NB4 (cell line): ENCODE measurements around the gene HS6ST1.

Experiments
- MYC ChIP-seq: IDR thresholded peaks from 2 replicates; pipeline ENCODE4 v1.6.1; 2011; ENCODE audit warnings: low read depth, low read length
- TF ChIP-seq, protein P1 (sequence below): IDR thresholded peaks from one replicate; pipeline ENCODE4 v1.5.1; 2012; ENCODE audit warnings: low read depth, low read length

DNA sequence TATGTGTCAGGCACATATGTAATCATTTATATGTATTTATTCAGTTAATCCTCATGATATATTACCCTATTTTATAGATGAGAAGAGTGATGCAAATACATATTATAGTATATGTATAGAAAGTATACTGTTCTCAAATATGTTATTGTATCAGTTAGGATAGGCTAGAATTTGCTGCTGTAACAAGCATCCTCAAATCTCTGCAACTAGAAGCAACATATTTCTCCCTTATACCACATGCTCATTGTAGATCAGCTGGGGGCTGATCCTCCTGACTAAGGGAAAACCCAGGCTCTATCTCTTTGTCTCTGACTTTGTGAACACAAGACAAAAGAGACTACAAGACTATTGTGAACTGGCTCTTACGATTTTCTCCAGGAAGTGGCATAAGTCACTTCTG lies 24.8 kb upstream of the HS6ST1 start:
- TF ChIP-seq, protein P1, sequence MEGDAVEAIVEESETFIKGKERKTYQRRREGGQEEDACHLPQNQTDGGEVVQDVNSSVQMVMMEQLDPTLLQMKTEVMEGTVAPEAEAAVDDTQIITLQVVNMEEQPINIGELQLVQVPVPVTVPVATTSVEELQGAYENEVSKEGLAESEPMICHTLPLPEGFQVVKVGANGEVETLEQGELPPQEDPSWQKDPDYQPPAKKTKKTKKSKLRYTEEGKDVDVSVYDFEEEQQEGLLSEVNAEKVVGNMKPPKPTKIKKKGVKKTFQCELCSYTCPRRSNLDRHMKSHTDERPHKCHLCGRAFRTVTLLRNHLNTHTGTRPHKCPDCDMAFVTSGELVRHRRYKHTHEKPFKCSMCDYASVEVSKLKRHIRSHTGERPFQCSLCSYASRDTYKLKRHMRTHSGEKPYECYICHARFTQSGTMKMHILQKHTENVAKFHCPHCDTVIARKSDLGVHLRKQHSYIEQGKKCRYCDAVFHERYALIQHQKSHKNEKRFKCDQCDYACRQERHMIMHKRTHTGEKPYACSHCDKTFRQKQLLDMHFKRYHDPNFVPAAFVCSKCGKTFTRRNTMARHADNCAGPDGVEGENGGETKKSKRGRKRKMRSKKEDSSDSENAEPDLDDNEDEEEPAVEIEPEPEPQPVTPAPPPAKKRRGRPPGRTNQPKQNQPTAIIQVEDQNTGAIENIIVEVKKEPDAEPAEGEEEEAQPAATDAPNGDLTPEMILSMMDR: no peak
- TF ChIP-seq MYC: no peak
